Germinal center (tissue), 1 donor: ENCODE data around the gene GPATCH2L.

Experiments used
- DNase-seq: peaks from one replicate; pipeline ENCODE4 v3.0.0; 2012; ENCODE audit warnings: mixed read lengths, low spot score

GPATCH2L gene

DNA sequence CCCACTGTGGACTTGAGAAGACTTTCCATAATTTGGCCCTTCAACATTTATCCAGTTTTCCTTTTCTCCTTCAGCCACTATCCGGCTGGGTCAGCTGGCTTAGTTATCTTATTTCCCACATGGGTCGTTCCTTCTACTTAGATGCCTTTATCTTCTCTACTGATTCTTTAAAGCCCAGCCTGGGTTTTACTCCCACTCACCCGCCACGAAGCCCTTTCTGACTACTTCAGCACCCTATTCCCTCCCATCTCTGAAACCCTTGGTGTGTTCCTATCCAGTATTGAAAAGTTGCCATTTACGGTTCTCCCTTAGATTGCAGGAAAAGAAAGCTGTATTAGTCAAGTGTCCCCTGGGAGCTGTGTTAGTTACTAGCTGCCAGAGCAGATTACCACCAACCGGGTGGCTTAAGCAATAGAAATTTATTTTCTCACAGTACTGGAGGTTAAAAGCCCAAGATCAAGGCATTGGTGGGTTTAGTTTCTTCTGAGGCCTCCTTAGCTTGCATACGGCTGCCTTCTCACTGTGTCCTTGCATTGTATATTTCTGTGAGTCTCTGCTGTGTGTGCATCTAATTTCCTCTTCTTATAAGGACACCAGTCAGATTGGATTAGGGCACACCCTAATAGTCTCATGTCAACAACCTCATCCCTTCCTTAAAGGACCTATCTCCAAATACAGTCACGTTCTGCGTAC is 105.5 kb downstream of the GPATCH2L start:
- DNase-seq: no peak

DNA sequence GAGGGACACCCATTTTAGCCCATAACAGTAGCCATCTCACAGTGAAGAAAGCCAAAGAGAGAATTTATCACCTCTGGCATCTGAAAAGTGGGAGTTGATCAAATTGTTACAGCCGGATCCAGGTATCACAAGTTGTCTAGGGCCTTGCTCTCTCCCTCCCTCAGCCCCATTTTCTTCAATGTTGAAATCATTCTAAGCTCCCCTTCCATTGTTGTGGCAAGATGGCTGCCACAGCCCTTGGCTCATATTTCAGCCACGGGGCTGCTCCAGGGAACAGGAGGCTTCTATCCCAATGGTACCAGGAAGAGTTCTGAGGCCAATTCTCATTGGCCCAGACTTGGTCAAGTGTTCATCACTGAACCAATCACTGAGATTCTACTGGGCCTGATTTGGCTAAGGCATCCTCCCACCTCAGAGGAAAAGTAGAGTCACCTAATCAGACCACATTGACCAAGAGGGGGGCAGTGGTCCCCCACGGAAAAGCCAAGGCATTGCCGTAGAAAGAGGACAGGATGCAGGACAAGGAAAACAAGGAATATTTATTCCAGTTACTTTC is 106.2 kb downstream of the GPATCH2L start:
- DNase-seq: no peak

DNA sequence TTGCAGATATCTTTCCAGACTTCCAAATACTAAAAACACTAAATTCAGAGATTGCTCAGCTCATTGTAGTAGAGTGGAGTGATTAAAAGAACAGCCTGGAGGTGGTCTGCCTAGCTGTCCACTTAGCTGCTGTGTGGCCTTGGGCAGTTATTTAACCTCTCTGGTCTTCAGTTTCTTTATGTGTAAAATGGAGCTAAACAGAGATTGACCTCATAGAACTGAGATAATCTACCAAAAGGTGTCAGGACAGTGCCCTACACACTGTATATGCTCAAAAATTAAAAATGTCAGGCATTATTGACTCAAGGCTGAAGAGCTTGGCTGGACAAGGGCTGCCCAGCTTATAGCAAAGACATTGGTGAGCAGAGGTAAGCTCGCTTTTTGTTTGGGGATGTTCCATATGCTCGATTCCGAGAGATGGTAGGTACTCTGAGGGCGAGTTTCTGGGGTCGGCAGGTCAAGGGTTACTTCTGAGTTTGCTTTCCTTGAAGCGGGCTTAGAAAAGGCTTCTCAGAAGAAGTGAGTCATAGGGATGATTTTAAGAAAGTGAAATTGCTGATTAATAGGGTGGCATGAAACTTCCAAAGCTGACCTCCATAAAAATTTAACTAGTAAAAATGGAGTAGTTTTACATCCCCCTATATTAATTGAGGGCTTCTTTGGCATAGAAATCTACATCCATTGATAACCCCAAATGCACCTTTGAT is 107.5 kb downstream of the GPATCH2L start:
- DNase-seq: no peak

DNA sequence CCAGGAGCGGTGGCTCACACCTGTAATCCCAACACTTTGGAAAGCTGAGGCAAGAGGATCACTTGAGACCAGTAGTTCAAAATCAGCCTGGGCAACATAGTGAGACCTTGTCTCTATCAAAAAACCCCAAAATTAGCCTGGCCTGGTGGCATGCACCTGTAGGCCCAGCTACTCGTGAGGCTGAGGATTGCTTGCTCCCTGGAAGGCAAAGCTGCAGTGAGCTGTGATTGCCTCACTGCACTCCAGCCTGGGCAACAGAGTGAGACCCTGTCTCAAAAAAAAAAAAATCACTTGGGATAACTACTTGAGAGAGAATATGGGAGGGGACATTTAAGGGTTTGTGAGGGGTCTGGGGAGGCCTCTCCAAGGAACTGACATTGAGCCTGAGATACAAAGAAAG is 109.0 kb downstream of the GPATCH2L start:
- no peak for DNase-seq

DNA sequence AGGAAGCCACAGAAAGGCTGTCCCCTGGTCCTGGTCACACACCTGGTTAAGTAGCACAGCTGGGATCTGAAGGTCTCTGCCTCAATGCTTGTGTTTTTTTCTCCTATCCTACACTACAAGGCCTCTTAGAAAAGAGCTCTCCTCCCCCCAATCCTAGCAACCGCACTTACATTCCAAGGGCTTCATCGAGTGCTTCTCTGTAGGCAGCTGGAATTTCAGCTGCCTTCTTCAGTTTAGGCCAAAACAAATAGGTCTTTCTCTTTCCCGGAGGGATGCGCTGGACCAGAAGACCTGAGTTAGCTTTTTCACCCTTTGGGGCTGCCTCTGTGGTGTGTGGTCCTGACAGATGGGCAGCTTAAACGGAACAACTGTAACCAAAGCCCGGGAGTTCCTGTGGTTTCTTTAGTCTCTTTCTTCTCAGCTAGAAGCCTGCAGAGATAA is 109.7 kb downstream of the GPATCH2L start:
- no peak for DNase-seq

DNA sequence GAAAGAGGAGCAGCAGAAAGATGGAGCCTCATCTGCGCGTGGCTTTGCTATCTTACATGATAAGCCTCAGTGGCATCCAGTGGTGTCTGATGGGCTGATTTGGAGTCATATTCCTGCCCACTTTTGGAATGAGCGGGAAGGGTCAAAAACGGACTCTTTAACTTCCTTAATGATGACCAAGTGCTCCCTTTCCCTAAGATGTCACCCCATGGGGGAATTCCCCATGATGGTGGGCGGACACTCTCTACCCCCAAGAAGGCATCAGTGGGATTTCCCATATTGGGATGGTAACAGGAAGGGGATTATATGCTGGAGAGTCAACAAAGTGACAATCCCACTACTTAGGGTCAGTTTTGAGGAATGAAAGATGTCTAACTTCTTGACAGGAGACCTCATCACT is 110.9 kb downstream of the GPATCH2L start:
- DNase-seq: no peak
